A549 (cell line): ENCODE data around the gene SAG.

Source experiments
- CEBPB ChIP-seq, 2 experiments: fragments of >200 bp in 1 of 2; sonication (Bioruptor Twin) in 1 of 2; formaldehyde crosslinking in 1 of 2; IDR thresholded peaks; 2 replicates each; pipeline ENCODE4 v1.6.1; 2012 to 2016
- CTCF ChIP-seq: fragments of >200 bp; sonication (Bioruptor Twin); formaldehyde crosslinking; IDR thresholded peaks from 3 replicates; pipeline ENCODE4 v1.5.1; 2016
- HDAC2 ChIP-seq: fragments of 200-600 bp; sonication (generic); IDR thresholded peaks from 2 replicates; pipeline ENCODE4 v1.6.1; 2016
- JUNB ChIP-seq: fragments of >200 bp; sonication (Bioruptor Twin); formaldehyde crosslinking; IDR thresholded peaks from 2 replicates; pipeline ENCODE4 v1.6.1; 2016
- KDM1A ChIP-seq: fragments of 200-600 bp; sonication (generic); IDR thresholded peaks from 2 replicates; pipeline ENCODE4 v1.6.1; 2016; ENCODE audit warnings: low read depth, mild to moderate bottlenecking
- MAX ChIP-seq: IDR thresholded peaks from 2 replicates; pipeline ENCODE4 v1.6.1; 2012
- NFE2L2 ChIP-seq: fragments of 150-350 bp; conservative IDR thresholded peaks from 2 replicates; pipeline ENCODE4 v1.6.1; 2014; ENCODE audit warnings: low read length
- PBX3 ChIP-seq: IDR thresholded peaks from 2 replicates; pipeline ENCODE4 v1.6.1; 2012
- POLR2A ChIP-seq: IDR thresholded peaks from 2 replicates; pipeline ENCODE4 v1.6.1; 2012; ENCODE audit warnings: mild to moderate bottlenecking, low read length
- POLR2AphosphoS2 ChIP-seq: conservative IDR thresholded peaks from 2 replicates; pipeline ENCODE4 v1.6.1; 2012; ENCODE audit warnings: low read length, improper control_type of control experiment, inconsistent platforms
- REST ChIP-seq: fragments of 200-600 bp; sonication (generic); IDR thresholded peaks from 2 replicates; pipeline ENCODE4 v1.6.1; 2016; ENCODE audit warnings: antibody characterized with exemption, mild to moderate bottlenecking, moderate library complexity
- SMC3 ChIP-seq: fragments of >200 bp; sonication (Bioruptor Twin); formaldehyde crosslinking; IDR thresholded peaks from 3 replicates; pipeline ENCODE4 v1.6.1; 2018; ENCODE audit warnings: inconsistent platforms

- TF ChIP-seq CTCF (no peak), PBX3 (no peak), NFE2L2 (no peak), REST (no peak), MAX (no peak), SMC3 (no peak), KDM1A (no peak), CEBPB (IDR thresholded peaks at IDR 0.05) (no peak), POLR2AphosphoS2 (no peak), POLR2A (no peak), JUNB (no peak), HDAC2 (no peak)
Measured at GRCh38 chr2:233358335-233358734, 50.7 kb downstream of the SAG start.
